PC-9 (cell line): Measurements from ENCODE around the gene IFTAP. TPM values are rescaled to one million over a fixed set of nuclear protein-coding genes. Genes with fewer than 3 reads are reported as not detected.

Source experiments
- BruUV-seq: library from RNA; stranded (reverse); fragments of 400-500 nt; replicated peaks from 2 replicates; lab custom pipeline; 2021; lab: Mats Ljungman, UMichigan
- CTCF ChIA-PET: fragments of 300-600 bp; sonication (Branson Sonifier 250); formaldehyde crosslinking; loops from one replicate; lab custom pipeline; 2022; ENCODE audit warnings: antibody characterized with exemption; lab: Charles Lee
- POLR2A ChIA-PET: fragments of 300-600 bp; sonication (Branson Sonifier 250); formaldehyde crosslinking; loops from one replicate; lab custom pipeline; 2022; ENCODE audit warnings: antibody characterized with exemption; ENCODE audit not compliant: unreplicated experiment; lab: Charles Lee
- DNase-seq, 2 experiments: peaks; one replicate each; pipeline versions ENCODE4 v3.0.0 to v3.0.0-alpha.2; 2015 to 2022; ENCODE audit warnings: mixed read lengths in 1 of 2
- H2AFZ ChIP-seq: fragments of 200-600 bp; sonication (generic); 2 replicates; pipeline ENCODE4 v1.8.1; 2017; ENCODE audit warnings: antibody characterized with exemption
- H3F3A ChIP-seq: fragments of 200-600 bp; sonication (generic); 2 replicates; pipeline ENCODE4 v1.8.1; 2017; ENCODE audit warnings: antibody characterized with exemption, mild to moderate bottlenecking, low read depth; ENCODE audit not compliant: insufficient read depth
- H3K27ac ChIP-seq: fragments of 200-600 bp; sonication (generic); 2 replicates; pipeline ENCODE4 v1.6.1; 2016; ENCODE audit warnings: mixed run types
- H3K27me3 ChIP-seq: fragments of 200-600 bp; sonication (generic); 2 replicates; pipeline ENCODE4 v1.6.1; 2016; ENCODE audit warnings: low read depth, mixed run types; ENCODE audit not compliant: insufficient read depth
- H3K36me3 ChIP-seq: fragments of 200-600 bp; sonication (generic); 2 replicates; pipeline ENCODE4 v1.6.1; 2016; ENCODE audit warnings: low read depth, mixed run types
- H3K4me1 ChIP-seq: fragments of 200-600 bp; sonication (generic); replicated peaks from 2 replicates; pipeline ENCODE4 v1.6.1; 2016; ENCODE audit warnings: mixed run types; ENCODE audit not compliant: insufficient read depth
- H3K4me2 ChIP-seq: fragments of 200-600 bp; sonication (generic); 2 replicates; pipeline ENCODE4 v1.6.1; 2017; ENCODE audit warnings: mixed run types
- H3K4me3 ChIP-seq: fragments of 200-600 bp; sonication (generic); 2 replicates; pipeline ENCODE4 v1.6.1; 2016; ENCODE audit warnings: mixed run types
- H3K79me2 ChIP-seq: fragments of 200-600 bp; sonication (generic); 2 replicates; pipeline ENCODE4 v1.6.1; 2017; ENCODE audit warnings: low read depth, mixed run types
- H3K9me2 ChIP-seq: fragments of 200-600 bp; sonication (generic); 2 replicates; pipeline ENCODE4 v1.8.1; 2017; ENCODE audit warnings: mild to moderate bottlenecking; ENCODE audit not compliant: insufficient read depth
- H3K9me3 ChIP-seq: fragments of 200-600 bp; sonication (generic); 2 replicates; pipeline ENCODE4 v1.8.1; 2016; ENCODE audit warnings: low read depth; ENCODE audit not compliant: insufficient read depth
- H4K20me1 ChIP-seq: fragments of 200-600 bp; sonication (generic); 2 replicates; pipeline ENCODE4 v1.8.1; 2017; ENCODE audit not compliant: insufficient read depth
- CTCF ChIP-seq: fragments of 200-600 bp; sonication (generic); conservative IDR thresholded peaks from 2 replicates; pipeline ENCODE4 v1.6.1; 2017; ENCODE audit warnings: mixed run types, antibody characterized with exemption, mild to moderate bottlenecking, moderate library complexity
- EZH2 ChIP-seq: fragments of 200-600 bp; sonication (generic); IDR thresholded peaks from 2 replicates; pipeline ENCODE4 v1.8.0; 2017; ENCODE audit warnings: antibody characterized with exemption, low read depth
- intact Hi-C: fragments of 100-400 bp; cut with micrococcal nuclease; formaldehyde crosslinking; loops from one replicate; pipeline ENCODE4 v1.10.0; 2022; ENCODE audit not compliant: unreplicated experiment
- total RNA-seq: library from RNA; stranded (reverse); gene quantifications from 2 replicates; pipeline ENCODE4 v1.2.3, GENCODE V29; 2021

IFTAP gene
- total RNA-seq, 1 experiment from 2014 or later = 18.9 TPM

- CTCF ChIA-PET = no interaction called here
- no peak for DNase-seq
- Histone ChIP-seq H3K4me1 (no peaks in the 10 kb centered on the region), H3K36me3 (no peaks in the 10 kb centered on the region), H3K27me3 (no peaks in the 10 kb centered on the region), H3F3A (no peaks in the 10 kb centered on the region), H3K4me3 (no peak overlapping the region), H3K27ac (no peak overlapping the region), H3K4me2 (no peak overlapping the region), H3K79me2 (no peaks in the 10 kb centered on the region), H2AFZ (no peak overlapping the region), H4K20me1 (no peaks in the 10 kb centered on the region), H3K9me3 (no peaks in the 10 kb centered on the region; the same call in 1 of the 2 replicates), H3K9me2 (no peaks in the 10 kb centered on the region)
- BruUV-seq = no TSS peak
- POLR2A ChIA-PET = no interaction called here
- intact Hi-C loops = no loop called here
- TF ChIP-seq CTCF (no peak), EZH2 (no peak)
Observed at GRCh38 chr11:36577859-36578258, 16.4 kb upstream of the IFTAP start.

GRCh38 chr11:36578458-36578857 lies 15.8 kb upstream of the IFTAP start:
- CTCF ChIA-PET = no interaction called here
- Histone ChIP-seq H3K27me3 (no peaks in the 10 kb centered on the region), H3K4me3 (no peak overlapping the region), H3K79me2 (no peaks in the 10 kb centered on the region), H3K4me1 (no peaks in the 10 kb centered on the region), H3K4me2 (no peak overlapping the region), H3K9me2 (no peaks in the 10 kb centered on the region), H3K27ac (no peak overlapping the region), H3K36me3 (no peaks in the 10 kb centered on the region), H3F3A (no peaks in the 10 kb centered on the region), H3K9me3 (no peaks in the 10 kb centered on the region; the same call in 1 of the 2 replicates), H4K20me1 (no peaks in the 10 kb centered on the region), H2AFZ (no peak overlapping the region)
- no TSS peak for BruUV-seq
- POLR2A ChIA-PET = no interaction called here
- DNase-seq = no peak
- intact Hi-C loops = no loop called here
- TF ChIP-seq CTCF (no peak), EZH2 (no peak)

- no peaks in the 10 kb centered on the region for H3K36me3 ChIP-seq
- H3F3A ChIP-seq = no peaks in the 10 kb centered on the region
- TF ChIP-seq EZH2 (no peak), CTCF (no peak)
- CTCF ChIA-PET = no interaction called here
- DNase-seq = no peak
- BruUV-seq = no TSS peak
- H3K27ac ChIP-seq = no peak overlapping the region
- H3K27me3 ChIP-seq = no peaks in the 10 kb centered on the region
- POLR2A ChIA-PET = no interaction called here
- no peaks in the 10 kb centered on the region for H3K9me2 ChIP-seq
- H3K4me1 ChIP-seq = no peaks in the 10 kb centered on the region
- no peaks in the 10 kb centered on the region for H4K20me1 ChIP-seq
- intact Hi-C loops = no loop called here
- no peaks in the 10 kb centered on the region for H3K79me2 ChIP-seq
- H2AFZ ChIP-seq = no peak overlapping the region
- no peak overlapping the region for H3K4me2 ChIP-seq
- H3K4me3 ChIP-seq = no peak overlapping the region
- H3K9me3 ChIP-seq = no peaks in the 10 kb centered on the region; the same call in 1 of the 2 replicates
Observed at GRCh38 chr11:36581536-36581935, 12.8 kb upstream of the IFTAP start.
